ENCODE data around the gene UBE3B.

UBE3B gene

DNA sequence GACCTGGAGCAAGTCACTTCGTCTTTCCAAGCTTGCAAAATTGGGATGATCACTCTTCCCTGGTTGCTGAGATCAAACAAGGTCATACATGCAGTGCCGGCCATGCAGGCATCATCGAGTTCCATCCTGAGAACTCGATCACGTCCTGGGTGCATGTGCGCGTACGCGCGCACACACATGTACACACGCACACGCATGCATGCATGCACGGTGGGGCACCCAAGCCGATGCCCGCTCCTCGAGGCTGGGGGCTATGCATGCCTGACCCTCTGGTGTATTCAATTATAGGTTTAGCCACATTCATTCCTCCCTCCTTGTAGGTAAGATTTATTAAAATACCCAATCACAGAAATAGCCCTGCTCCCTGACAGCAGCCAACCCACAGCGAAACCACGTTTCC is 69.9 kb downstream of the UBE3B start:
- TF ChIP-seq POU6F1 (CRISPR knock-in tag; IDR thresholded peaks at IDR 0.05; ENCODE audit: borderline replicate concordance, low read depth) (no peak), ZFP3 (CRISPR knock-in tag; IDR thresholded peaks at IDR 0.05) (no peak), CSDC2 (CRISPR knock-in tag; IDR thresholded peaks at IDR 0.05) (no peak), ARNTL (CRISPR knock-in tag; IDR thresholded peaks at IDR 0.05; ENCODE audit: borderline replicate concordance, low read depth) (no peak), ZNF70 (CRISPR knock-in tag; IDR thresholded peaks at IDR 0.05) (no peak), ZFP30 (CRISPR knock-in tag; IDR thresholded peaks at IDR 0.05) (no peak), SNAI2 (CRISPR knock-in tag; IDR thresholded peaks at IDR 0.05) (no peak), TCF4 (CRISPR knock-in tag; IDR thresholded peaks at IDR 0.05; ENCODE audit: borderline replicate concordance) (no peak), RARB (CRISPR knock-in tag; IDR thresholded peaks at IDR 0.05) (no peak), ZC3H10 (CRISPR knock-in tag; IDR thresholded peaks at IDR 0.05) (no peak), BACH2 (CRISPR knock-in tag; IDR thresholded peaks at IDR 0.05; ENCODE audit: borderline replicate concordance) (no peak), TOX (CRISPR knock-in tag; IDR thresholded peaks at IDR 0.05; ENCODE audit: borderline replicate concordance) (no peak), OSR1 (CRISPR knock-in tag; IDR thresholded peaks at IDR 0.05) (no peak)
- TF ChIP-seq, protein P1, sequence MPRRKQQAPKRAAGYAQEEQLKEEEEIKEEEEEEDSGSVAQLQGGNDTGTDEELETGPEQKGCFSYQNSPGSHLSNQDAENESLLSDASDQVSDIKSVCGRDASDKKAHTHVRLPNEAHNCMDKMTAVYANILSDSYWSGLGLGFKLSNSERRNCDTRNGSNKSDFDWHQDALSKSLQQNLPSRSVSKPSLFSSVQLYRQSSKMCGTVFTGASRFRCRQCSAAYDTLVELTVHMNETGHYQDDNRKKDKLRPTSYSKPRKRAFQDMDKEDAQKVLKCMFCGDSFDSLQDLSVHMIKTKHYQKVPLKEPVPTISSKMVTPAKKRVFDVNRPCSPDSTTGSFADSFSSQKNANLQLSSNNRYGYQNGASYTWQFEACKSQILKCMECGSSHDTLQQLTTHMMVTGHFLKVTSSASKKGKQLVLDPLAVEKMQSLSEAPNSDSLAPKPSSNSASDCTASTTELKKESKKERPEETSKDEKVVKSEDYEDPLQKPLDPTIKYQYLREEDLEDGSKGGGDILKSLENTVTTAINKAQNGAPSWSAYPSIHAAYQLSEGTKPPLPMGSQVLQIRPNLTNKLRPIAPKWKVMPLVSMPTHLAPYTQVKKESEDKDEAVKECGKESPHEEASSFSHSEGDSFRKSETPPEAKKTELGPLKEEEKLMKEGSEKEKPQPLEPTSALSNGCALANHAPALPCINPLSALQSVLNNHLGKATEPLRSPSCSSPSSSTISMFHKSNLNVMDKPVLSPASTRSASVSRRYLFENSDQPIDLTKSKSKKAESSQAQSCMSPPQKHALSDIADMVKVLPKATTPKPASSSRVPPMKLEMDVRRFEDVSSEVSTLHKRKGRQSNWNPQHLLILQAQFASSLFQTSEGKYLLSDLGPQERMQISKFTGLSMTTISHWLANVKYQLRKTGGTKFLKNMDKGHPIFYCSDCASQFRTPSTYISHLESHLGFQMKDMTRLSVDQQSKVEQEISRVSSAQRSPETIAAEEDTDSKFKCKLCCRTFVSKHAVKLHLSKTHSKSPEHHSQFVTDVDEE (CRISPR knock-in tag; IDR thresholded peaks at IDR 0.05) = no peak
- no peak for ATAC-seq

GRCh38 chr12:109548258-109548657 is 70.8 kb downstream of the UBE3B start:
- TF ChIP-seq ARNTL (CRISPR knock-in tag; IDR thresholded peaks at IDR 0.05; ENCODE audit: borderline replicate concordance, low read depth) (no peak), TCF4 (CRISPR knock-in tag; IDR thresholded peaks at IDR 0.05; ENCODE audit: borderline replicate concordance) (no peak), GLIS3 (CRISPR knock-in tag; IDR thresholded peaks at IDR 0.05) (no peak), ZNF8 (CRISPR knock-in tag; IDR thresholded peaks at IDR 0.05) (no peak), POU6F1 (CRISPR knock-in tag; IDR thresholded peaks at IDR 0.05; ENCODE audit: borderline replicate concordance, low read depth) (no peak), SNAI2 (CRISPR knock-in tag; IDR thresholded peaks at IDR 0.05) (no peak), ZNF565 (CRISPR knock-in tag; conservative IDR thresholded peaks at IDR 0.05; ENCODE audit: low read depth) (no peak), ZFP3 (CRISPR knock-in tag; IDR thresholded peaks at IDR 0.05) (no peak), ZNF70 (CRISPR knock-in tag; IDR thresholded peaks at IDR 0.05) (no peak), ISL1 (CRISPR knock-in tag; IDR thresholded peaks at IDR 0.05) (no peak), TOX (CRISPR knock-in tag; IDR thresholded peaks at IDR 0.05; ENCODE audit: borderline replicate concordance) (no peak), CSRNP3 (CRISPR knock-in tag; IDR thresholded peaks at IDR 0.05) (no peak), RARB (CRISPR knock-in tag; IDR thresholded peaks at IDR 0.05) (no peak), BACH2 (CRISPR knock-in tag; IDR thresholded peaks at IDR 0.05; ENCODE audit: borderline replicate concordance) (no peak), ZFP30 (CRISPR knock-in tag; IDR thresholded peaks at IDR 0.05) (no peak), CSDC2 (CRISPR knock-in tag; IDR thresholded peaks at IDR 0.05) (no peak), ESRRG (CRISPR knock-in tag; IDR thresholded peaks at IDR 0.05) (no peak), ZC3H10 (CRISPR knock-in tag; IDR thresholded peaks at IDR 0.05) (no peak)
- TF ChIP-seq, protein P1 (CRISPR knock-in tag; IDR thresholded peaks at IDR 0.05) = no peak
- TF ChIP-seq, protein P2, sequence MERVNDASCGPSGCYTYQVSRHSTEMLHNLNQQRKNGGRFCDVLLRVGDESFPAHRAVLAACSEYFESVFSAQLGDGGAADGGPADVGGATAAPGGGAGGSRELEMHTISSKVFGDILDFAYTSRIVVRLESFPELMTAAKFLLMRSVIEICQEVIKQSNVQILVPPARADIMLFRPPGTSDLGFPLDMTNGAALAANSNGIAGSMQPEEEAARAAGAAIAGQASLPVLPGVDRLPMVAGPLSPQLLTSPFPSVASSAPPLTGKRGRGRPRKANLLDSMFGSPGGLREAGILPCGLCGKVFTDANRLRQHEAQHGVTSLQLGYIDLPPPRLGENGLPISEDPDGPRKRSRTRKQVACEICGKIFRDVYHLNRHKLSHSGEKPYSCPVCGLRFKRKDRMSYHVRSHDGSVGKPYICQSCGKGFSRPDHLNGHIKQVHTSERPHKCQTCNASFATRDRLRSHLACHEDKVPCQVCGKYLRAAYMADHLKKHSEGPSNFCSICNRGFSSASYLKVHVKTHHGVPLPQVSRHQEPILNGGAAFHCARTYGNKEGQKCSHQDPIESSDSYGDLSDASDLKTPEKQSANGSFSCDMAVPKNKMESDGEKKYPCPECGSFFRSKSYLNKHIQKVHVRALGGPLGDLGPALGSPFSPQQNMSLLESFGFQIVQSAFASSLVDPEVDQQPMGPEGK (CRISPR knock-in tag; IDR thresholded peaks at IDR 0.05; ENCODE audit: borderline replicate concordance) = no peak
- no peak for ATAC-seq

Data from SK-N-SH treated with all-trans-retinoic acid at 6 μM for 48 hours (cell line).